ENCODE data around the gene IVL.

The IVL gene

GRCh38 chr1:152946651-152947256 is 38.4 kb downstream of the IVL start, which contains the start of gene SPRR5:
SPRR5 (plus strand) TSS chr1:152947206; CDS start chr1:152948555, 1,349 bp downstream.
- no peak for DNase-seq (ENCODE audit: low read depth, low spot score)

- DNase-seq (ENCODE audit: low read depth, low spot score): no peak
Measured at GRCh38 chr1:152951711-152952110, 43.4 kb downstream of the IVL start.

GRCh38 chr1:152953761-152954160 is 45.4 kb downstream of the IVL start:
- DNase-seq (ENCODE audit: low read depth, low spot score): no peak

GRCh38 chr1:152954436-152954835 is 46.1 kb downstream of the IVL start:
- DNase-seq (ENCODE audit: low read depth, low spot score): no peak

GRCh38 chr1:152957561-152957960 is 49.2 kb downstream of the IVL start:
- DNase-seq (ENCODE audit: low read depth, low spot score): no peak

GRCh38 chr1:152959273-152959672 is 50.9 kb downstream of the IVL start:
- DNase-seq (ENCODE audit: low read depth, low spot score): no peak

GRCh38 chr1:152959801-152960451 is 51.6 kb downstream of the IVL start:
- DNase-seq (ENCODE audit: low read depth, low spot score): no peak

- DNase-seq (ENCODE audit: low read depth, low spot score): no peak
Measured at GRCh38 chr1:152960452-152961044, 52.2 kb downstream of the IVL start.

Data from iPS DF 19.7 (cell line).